Nephron (organoid): ENCODE measurements around the gene FAM3A.

ENCODE experiments used
- H3K27ac Mint-ChIP-seq, 3 experiments: 2 replicates each; pipeline ENCODE4 v1.8.0; 2020; ENCODE audit warnings: mixed read lengths in 3 of 3, mild to moderate bottlenecking in 2 of 3, moderate library complexity in 1 of 3
- H3K27me3 Mint-ChIP-seq: 2 replicates; pipeline ENCODE4 v1.8.0; 2021; ENCODE audit warnings: low read depth, mild to moderate bottlenecking, moderate library complexity, mixed read lengths
- H3K36me3 Mint-ChIP-seq: 2 replicates; pipeline ENCODE4 v1.8.0; 2020; ENCODE audit warnings: low read depth, mixed read lengths
- H3K4me1 Mint-ChIP-seq: 2 replicates; pipeline ENCODE4 v1.8.0; 2020; ENCODE audit warnings: mixed read lengths
- H3K4me3 Mint-ChIP-seq, 3 experiments: 2 replicates each; pipeline ENCODE4 v1.8.0; 2020; ENCODE audit warnings: mild to moderate bottlenecking in 3 of 3, mixed read lengths in 3 of 3, moderate library complexity in 2 of 3
- H3K9me3 Mint-ChIP-seq: 2 replicates; pipeline ENCODE4 v1.8.0; 2020; ENCODE audit warnings: mixed read lengths
- TF ChIP-seq, protein P1 (sequence below), 3 experiments: fragments of 200-600 bp; sonication (generic); IDR thresholded peaks; one replicate each; pipeline ENCODE4 v1.5.0; 2021; ENCODE audit warnings: antibody characterized with exemption in 3 of 3; ENCODE audit not compliant: unreplicated experiment in 3 of 3

Gene FAM3A

GRCh38 chrX:154515090-154515965 lies 704 bp downstream of the FAM3A start:
- H3K36me3 Mint-ChIP-seq, result peaks cover 11% of the 10 kb centered on the region
- H3K4me1 Mint-ChIP-seq, result peaks cover 24% of the 10 kb centered on the region
- TF ChIP-seq, protein P1, sequence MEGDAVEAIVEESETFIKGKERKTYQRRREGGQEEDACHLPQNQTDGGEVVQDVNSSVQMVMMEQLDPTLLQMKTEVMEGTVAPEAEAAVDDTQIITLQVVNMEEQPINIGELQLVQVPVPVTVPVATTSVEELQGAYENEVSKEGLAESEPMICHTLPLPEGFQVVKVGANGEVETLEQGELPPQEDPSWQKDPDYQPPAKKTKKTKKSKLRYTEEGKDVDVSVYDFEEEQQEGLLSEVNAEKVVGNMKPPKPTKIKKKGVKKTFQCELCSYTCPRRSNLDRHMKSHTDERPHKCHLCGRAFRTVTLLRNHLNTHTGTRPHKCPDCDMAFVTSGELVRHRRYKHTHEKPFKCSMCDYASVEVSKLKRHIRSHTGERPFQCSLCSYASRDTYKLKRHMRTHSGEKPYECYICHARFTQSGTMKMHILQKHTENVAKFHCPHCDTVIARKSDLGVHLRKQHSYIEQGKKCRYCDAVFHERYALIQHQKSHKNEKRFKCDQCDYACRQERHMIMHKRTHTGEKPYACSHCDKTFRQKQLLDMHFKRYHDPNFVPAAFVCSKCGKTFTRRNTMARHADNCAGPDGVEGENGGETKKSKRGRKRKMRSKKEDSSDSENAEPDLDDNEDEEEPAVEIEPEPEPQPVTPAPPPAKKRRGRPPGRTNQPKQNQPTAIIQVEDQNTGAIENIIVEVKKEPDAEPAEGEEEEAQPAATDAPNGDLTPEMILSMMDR (IDR thresholded peaks at IDR 0.05; ENCODE audit: unreplicated experiment in 3 of 3), result no peak
- peaks cover 22% of the 10 kb centered on the region for H3K9me3 Mint-ChIP-seq
- peak overlapping the region; percentile 74 to 89 (median 77) for H3K27ac Mint-ChIP-seq
- peak overlapping the region; percentile 80 to 83 (median 81) for H3K4me3 Mint-ChIP-seq
- H3K27me3 Mint-ChIP-seq, result no peaks in the 10 kb centered on the region

- Mint-ChIP-seq H3K9me3 (peaks cover 23% of the 10 kb centered on the region), H3K36me3 (peaks cover 23% of the 10 kb centered on the region), H3K4me1 (peaks cover 24% of the 10 kb centered on the region), H3K4me3 (peak overlapping the region; percentile 63 to 74 (median 65)), H3K27ac (peak overlapping the region in 2 of 3 experiments; percentile 12 to 76), H3K27me3 (peaks cover under 1% of the 10 kb centered on the region)
- TF ChIP-seq, protein P1 (IDR thresholded peaks at IDR 0.05; ENCODE audit: unreplicated experiment in 3 of 3), result no peak
These were observed 2.3 kb downstream of the FAM3A start for GRCh38 chrX:154513716-154514115.

GRCh38 chrX:154512879-154513553 lies 3.0 kb downstream of the FAM3A start:
- peaks cover 23% of the 10 kb centered on the region for H3K9me3 Mint-ChIP-seq
- H3K27ac Mint-ChIP-seq, result no peak overlapping the region
- peak overlapping the region in 1 of 3 experiments; percentile 12 for H3K4me3 Mint-ChIP-seq
- H3K27me3 Mint-ChIP-seq, result peaks cover 3% of the 10 kb centered on the region
- H3K4me1 Mint-ChIP-seq, result peaks cover 20% of the 10 kb centered on the region
- H3K36me3 Mint-ChIP-seq, result peaks cover 28% of the 10 kb centered on the region
- TF ChIP-seq, protein P1 (IDR thresholded peaks at IDR 0.05; ENCODE audit: unreplicated experiment in 3 of 3), result no peak

GRCh38 chrX:154511761-154512160 lies 4.3 kb downstream of the FAM3A start:
- Mint-ChIP-seq H3K9me3 (peaks cover 24% of the 10 kb centered on the region), H3K4me3 (no peak overlapping the region), H3K27me3 (peaks cover 3% of the 10 kb centered on the region), H3K36me3 (peaks cover 28% of the 10 kb centered on the region), H3K27ac (peak overlapping the region in 2 of 3 experiments; percentile 50 to 63), H3K4me1 (peaks cover 11% of the 10 kb centered on the region)
- TF ChIP-seq, protein P1 (IDR thresholded peaks at IDR 0.05; ENCODE audit: unreplicated experiment in 3 of 3), result no peak

GRCh38 chrX:154509455-154509854 lies 6.6 kb downstream of the FAM3A start:
- no peaks in the 10 kb centered on the region for H3K4me1 Mint-ChIP-seq
- peaks cover 37% of the 10 kb centered on the region for H3K36me3 Mint-ChIP-seq
- H3K4me3 Mint-ChIP-seq, result no peak overlapping the region
- H3K9me3 Mint-ChIP-seq, result peaks cover 23% of the 10 kb centered on the region
- no peak overlapping the region for H3K27ac Mint-ChIP-seq
- TF ChIP-seq, protein P1 (IDR thresholded peaks at IDR 0.05; ENCODE audit: unreplicated experiment in 3 of 3), result no peak
- H3K27me3 Mint-ChIP-seq, result peaks cover 3% of the 10 kb centered on the region
